A673 (cell line): ENCODE data around the gene ADAMTSL2.

Experiments
- EZH2 ChIP-seq: fragments of 200-600 bp; sonication (generic); IDR thresholded peaks from 2 replicates; pipeline ENCODE4 v1.6.1; 2017; ENCODE audit warnings: borderline replicate concordance, low read depth, mild to moderate bottlenecking, mixed read lengths, antibody characterized with exemption, low read length; ENCODE audit not compliant: poor library complexity, severe bottlenecking
- TF ChIP-seq, protein P1 (sequence below): fragments of 300-800, 200-600 bp; sonication (generic); conservative IDR thresholded peaks from 2 replicates; pipeline ENCODE4 v1.5.1; 2017; ENCODE audit warnings: low read depth, mild to moderate bottlenecking, antibody characterized with exemption, low read length, moderate library complexity, mixed read lengths

DNA sequence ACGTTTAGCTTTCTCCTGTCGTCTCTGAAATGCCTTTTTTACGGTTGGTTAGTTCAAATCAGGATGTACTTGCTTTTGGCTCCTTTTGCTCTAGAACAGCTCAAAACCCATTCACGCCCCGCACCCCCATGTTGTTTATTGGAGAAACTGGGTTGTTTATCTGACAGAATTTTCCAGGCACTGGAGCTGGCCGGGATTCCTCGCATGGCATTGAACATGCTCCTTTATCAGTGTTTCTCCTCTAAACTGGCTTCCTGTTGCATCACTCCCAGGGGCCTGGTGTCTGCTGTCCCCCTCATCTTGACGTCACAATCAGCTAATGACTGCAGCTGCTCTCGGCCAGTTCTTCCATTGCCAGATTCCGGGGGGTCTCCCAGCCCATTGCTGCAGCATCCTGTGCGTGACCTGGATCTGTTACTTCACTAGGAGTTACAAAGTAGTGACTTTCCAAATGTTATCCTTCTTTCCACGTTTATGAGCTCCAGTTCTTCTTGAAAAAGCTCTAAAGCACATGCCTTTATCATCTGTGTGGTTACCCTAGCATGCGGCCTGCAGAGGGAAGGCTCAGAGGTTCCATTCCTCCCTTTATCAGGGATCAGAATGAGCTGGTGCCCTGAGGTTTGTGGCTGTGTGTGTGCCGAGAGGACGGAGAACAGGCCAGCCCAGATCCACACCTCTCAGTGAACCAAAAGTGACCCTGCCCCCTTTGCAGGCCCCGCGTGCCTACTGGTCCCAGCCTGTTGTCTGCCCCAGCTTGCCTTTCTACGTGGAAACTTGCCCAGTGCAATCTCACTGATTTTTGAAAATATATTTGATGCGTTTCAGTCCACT lies 47.2 kb downstream of the ADAMTSL2 start:
- TF ChIP-seq, protein P1, sequence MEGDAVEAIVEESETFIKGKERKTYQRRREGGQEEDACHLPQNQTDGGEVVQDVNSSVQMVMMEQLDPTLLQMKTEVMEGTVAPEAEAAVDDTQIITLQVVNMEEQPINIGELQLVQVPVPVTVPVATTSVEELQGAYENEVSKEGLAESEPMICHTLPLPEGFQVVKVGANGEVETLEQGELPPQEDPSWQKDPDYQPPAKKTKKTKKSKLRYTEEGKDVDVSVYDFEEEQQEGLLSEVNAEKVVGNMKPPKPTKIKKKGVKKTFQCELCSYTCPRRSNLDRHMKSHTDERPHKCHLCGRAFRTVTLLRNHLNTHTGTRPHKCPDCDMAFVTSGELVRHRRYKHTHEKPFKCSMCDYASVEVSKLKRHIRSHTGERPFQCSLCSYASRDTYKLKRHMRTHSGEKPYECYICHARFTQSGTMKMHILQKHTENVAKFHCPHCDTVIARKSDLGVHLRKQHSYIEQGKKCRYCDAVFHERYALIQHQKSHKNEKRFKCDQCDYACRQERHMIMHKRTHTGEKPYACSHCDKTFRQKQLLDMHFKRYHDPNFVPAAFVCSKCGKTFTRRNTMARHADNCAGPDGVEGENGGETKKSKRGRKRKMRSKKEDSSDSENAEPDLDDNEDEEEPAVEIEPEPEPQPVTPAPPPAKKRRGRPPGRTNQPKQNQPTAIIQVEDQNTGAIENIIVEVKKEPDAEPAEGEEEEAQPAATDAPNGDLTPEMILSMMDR = no peak
- TF ChIP-seq EZH2 = no peak
